ENCODE measurements around the gene KRTAP5-3. TPM values are rescaled to one million over a fixed set of nuclear protein-coding genes. Genes with fewer than 3 reads are reported as not detected.

Gene KRTAP5-3
- total RNA-seq, 2 experiments from 2014 or later, result not detected

- CTCF ChIA-PET, result interaction anchor here (0.6 to 7.4 kb wide), 65 partner anchors 11 to 510 kb away, joined by 3 to 95 read pairs (median 5); partner anchors contain the start of genes KRTAP5-5 and SYT8
- Mint-ChIP-seq H3K36me3 (ENCODE audit: low read depth) (no peaks in the 10 kb centered on the region), H3K27ac (no peak overlapping the region), H3K9me3 (no peaks in the 10 kb centered on the region), H3K27me3 (peaks cover 14% of the 10 kb centered on the region), H3K4me1 (ENCODE audit: low read depth) (no peaks in the 10 kb centered on the region), H3K4me3 (no peak overlapping the region)
- intact Hi-C loops (cut with micrococcal nuclease), result loop anchor here (5.0 kb wide), 1 partner anchor 175 kb away; no protein-coding TSS in a partner anchor
- ATAC-seq, result no peak
- POLR2A ChIA-PET, result interaction anchor here (1.0 kb wide), 1 partner anchor 181 kb away, joined by 3 read pairs; no protein-coding TSS in a partner anchor
- TF ChIP-seq CTCF (IDR thresholded peaks at IDR 0.05), result no peak
- no peak for DNase-seq
Observed at GRCh38 chr11:1652026-1652425, 43.8 kb upstream of the KRTAP5-3 start.

- DNase-seq, result no peak
Observed at GRCh38 chr11:1651411-1651980, 43.2 kb upstream of the KRTAP5-3 start.

GRCh38 chr11:1650918-1651262, 42.6 kb upstream of the KRTAP5-3 start:
- Mint-ChIP-seq H3K4me3 (no peak overlapping the region), H3K27ac (no peak overlapping the region), H3K36me3 (ENCODE audit: low read depth) (no peaks in the 10 kb centered on the region), H3K4me1 (ENCODE audit: low read depth) (no peaks in the 10 kb centered on the region), H3K9me3 (no peaks in the 10 kb centered on the region), H3K27me3 (peaks cover 14% of the 10 kb centered on the region)
- intact Hi-C loops (cut with micrococcal nuclease), result loop anchor here (5.0 kb wide), 1 partner anchor 176 kb away; no protein-coding TSS in a partner anchor
- ATAC-seq (no peak), DNase-seq (no peak)
- POLR2A ChIA-PET, result no interaction called here
- CTCF ChIA-PET, result interaction anchor here (1.0 to 7.4 kb wide), 5 partner anchors 10 to 500 kb away, joined by 3 to 86 read pairs (median 7); no protein-coding TSS in a partner anchor
- no peak for TF ChIP-seq CTCF (IDR thresholded peaks at IDR 0.05)

More at GRCh38 chr11:1651411-1651980, 43.2 kb upstream of the KRTAP5-3 start:
- no peak overlapping the region for H3K27ac Mint-ChIP-seq
- ATAC-seq, result no peak
- intact Hi-C loops (cut with micrococcal nuclease), result loop anchor here (5.0 kb wide), 1 partner anchor 176 kb away; no protein-coding TSS in a partner anchor
- H3K4me1 Mint-ChIP-seq (ENCODE audit: low read depth), result no peaks in the 10 kb centered on the region
- TF ChIP-seq CTCF (IDR thresholded peaks at IDR 0.05), result no peak
- peaks cover 14% of the 10 kb centered on the region for H3K27me3 Mint-ChIP-seq
- H3K4me3 Mint-ChIP-seq, result no peak overlapping the region
- H3K9me3 Mint-ChIP-seq, result no peaks in the 10 kb centered on the region
- H3K36me3 Mint-ChIP-seq (ENCODE audit: low read depth), result no peaks in the 10 kb centered on the region
- CTCF ChIA-PET, result interaction anchor here (0.6 to 7.4 kb wide), 5 partner anchors 11 to 181 kb away, joined by 3 to 86 read pairs (median 11); no protein-coding TSS in a partner anchor
- POLR2A ChIA-PET, result no interaction called here

- ATAC-seq (no peak), DNase-seq (no peak)
- Mint-ChIP-seq H3K27ac (no peak overlapping the region), H3K27me3 (peaks cover 10% of the 10 kb centered on the region), H3K4me3 (no peak overlapping the region), H3K9me3 (no peaks in the 10 kb centered on the region), H3K4me1 (ENCODE audit: low read depth) (no peaks in the 10 kb centered on the region), H3K36me3 (ENCODE audit: low read depth) (no peaks in the 10 kb centered on the region)
- CTCF ChIA-PET, result interaction anchor here (0.6 to 7.4 kb wide), 6 partner anchors 10 to 501 kb away, joined by 3 to 86 read pairs (median 5); no protein-coding TSS in a partner anchor
- no peak for TF ChIP-seq CTCF (IDR thresholded peaks at IDR 0.05)
- intact Hi-C loops (cut with micrococcal nuclease), result loop anchor here (5.0 kb wide), 1 partner anchor 177 kb away; no protein-coding TSS in a partner anchor
- POLR2A ChIA-PET, result no interaction called here
Observed at GRCh38 chr11:1650034-1650917, 42.0 kb upstream of the KRTAP5-3 start.

Measured in activated CD8-positive, alpha-beta T cell treated with anti-CD3 and anti-CD28 coated beads for 36 hours (primary cell).